NCI-H2196 (cell line): Measurements from ENCODE around the gene HUS1.
"Not testable (repeated sequence)": the region's sequence is repeated elsewhere in the genome, so short reads cannot be mapped to it uniquely, and the experiment has no call there.

Experiments used
- DNase-seq: peaks from one replicate; lab custom pipeline; 2025; ENCODE audit not compliant: unreplicated experiment; lab: John Stamatoyannopoulos, UW

The HUS1 gene

DNA sequence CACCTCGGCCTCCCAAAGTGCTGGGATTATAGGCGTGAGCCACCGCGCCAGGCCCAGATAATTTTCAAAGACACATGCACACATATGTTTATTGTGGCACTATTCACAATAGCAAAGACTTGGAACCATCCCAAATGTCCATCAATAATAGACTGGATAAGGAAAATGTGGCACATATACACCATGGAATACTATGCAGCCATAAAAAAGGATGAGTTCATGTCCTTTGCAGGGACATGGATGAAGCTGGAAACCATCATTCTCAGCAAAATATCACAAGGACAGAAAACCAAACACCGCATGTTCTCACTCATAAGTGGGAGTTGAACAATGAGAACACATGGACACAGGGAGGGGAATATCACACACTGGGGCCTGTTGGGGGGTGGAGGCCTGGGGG, 1.2 kb upstream of the HUS1 start:
- DNase-seq: not testable (repeated sequence)

DNA sequence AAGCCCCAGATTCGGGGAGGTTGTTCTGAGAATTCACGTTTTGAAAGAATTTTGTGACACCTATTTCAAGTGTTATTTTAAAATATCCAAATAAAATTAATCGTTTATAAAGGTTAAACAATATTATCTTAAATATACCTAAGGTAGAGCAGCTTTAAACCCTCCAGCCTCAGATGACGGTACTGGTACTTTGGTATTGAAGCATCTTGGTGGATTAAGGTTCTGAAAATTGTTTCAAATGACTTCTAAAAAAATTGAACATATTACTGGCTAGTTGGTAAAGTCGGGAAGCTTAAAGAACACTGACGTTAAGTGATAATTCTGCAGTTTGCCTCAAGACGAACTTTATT, 392 bp upstream of the HUS1 start:
- no peak for DNase-seq

- no peak for DNase-seq
These were observed 648 bp downstream of the HUS1 start for GRCh38 chr7:47978790-47979144.

DNA sequence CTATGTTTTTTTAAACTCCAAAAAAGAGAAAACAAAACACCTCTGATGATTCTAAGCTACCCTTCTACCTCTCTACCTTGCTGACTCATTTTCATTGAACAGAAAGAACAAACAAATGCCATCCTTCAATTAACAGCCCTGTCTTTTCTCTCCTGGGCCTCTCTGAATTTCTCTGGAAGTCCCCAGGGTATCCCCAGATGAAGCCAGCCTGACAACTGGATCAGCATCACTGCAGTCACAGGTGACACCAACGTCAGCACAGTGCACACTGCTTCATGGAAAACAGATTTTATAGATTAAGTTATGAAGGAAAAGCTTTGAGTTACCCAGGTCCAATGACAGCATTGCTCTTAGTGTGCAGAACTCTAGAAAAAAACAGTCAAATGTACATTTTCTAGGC, 5.7 kb downstream of the HUS1 start:
- DNase-seq: no peak

DNA sequence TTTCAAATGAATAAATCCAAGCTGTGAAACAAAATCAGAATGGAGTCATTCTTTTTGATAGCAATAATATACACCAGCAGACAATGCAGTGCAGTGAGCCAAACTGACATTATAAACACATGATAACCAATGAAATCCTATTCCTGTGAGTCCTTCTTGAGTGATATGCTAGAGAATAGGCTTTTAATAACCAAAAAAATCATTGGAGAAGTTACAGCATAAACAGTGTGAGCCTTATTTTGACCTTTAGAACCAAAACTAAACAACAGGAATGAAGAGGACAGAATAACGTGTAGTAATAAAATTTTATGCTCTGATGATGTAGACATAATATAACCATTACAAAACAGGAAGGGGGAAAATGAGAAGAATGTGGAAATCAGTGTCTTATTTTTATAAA, 8.7 kb downstream of the HUS1 start:
- DNase-seq: no peak

- DNase-seq: peak; percentile 40
These were observed 10.3 kb downstream of the HUS1 start for GRCh38 chr7:47968847-47969774.

GRCh38 chr7:47967708-47968107, 11.7 kb downstream of the HUS1 start:
- no peak for DNase-seq

DNA sequence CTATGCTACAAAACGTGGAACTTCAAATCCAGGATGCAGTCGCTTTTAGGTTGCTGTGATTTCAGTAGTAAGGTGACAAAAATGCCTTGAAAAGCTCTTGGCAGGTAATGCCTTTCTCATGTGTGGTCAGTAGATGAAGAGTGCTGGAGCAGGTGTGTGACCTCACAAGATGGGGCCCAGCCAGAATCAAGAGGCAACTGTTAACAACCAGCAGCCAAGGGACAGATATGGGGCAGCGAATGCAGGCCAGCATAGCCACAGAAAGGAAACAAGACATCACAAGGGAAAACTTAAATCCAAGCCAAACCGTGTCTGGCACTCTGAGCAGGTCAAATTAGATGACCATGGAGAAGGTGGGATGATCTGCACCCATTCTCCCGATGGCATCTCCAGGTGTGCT, 12.3 kb downstream of the HUS1 start:
- DNase-seq: no peak

- no peak for DNase-seq
These were observed 14.0 kb downstream of the HUS1 start for GRCh38 chr7:47965456-47965855.

- DNase-seq: no peak
These were observed 17.2 kb downstream of the HUS1 start for GRCh38 chr7:47962262-47962661.

- no peak for DNase-seq
These were observed 22.3 kb downstream of the HUS1 start for GRCh38 chr7:47957156-47957555.

- no peak for DNase-seq
These were observed 23.2 kb downstream of the HUS1 start for GRCh38 chr7:47956220-47956619.

- no peak for DNase-seq
These were observed 25.0 kb downstream of the HUS1 start for GRCh38 chr7:47954231-47954911.

- DNase-seq: no peak
These were observed 25.6 kb downstream of the HUS1 start for GRCh38 chr7:47953822-47954221.

GRCh38 chr7:47952224-47952623, 27.2 kb downstream of the HUS1 start:
- DNase-seq: no peak

DNA sequence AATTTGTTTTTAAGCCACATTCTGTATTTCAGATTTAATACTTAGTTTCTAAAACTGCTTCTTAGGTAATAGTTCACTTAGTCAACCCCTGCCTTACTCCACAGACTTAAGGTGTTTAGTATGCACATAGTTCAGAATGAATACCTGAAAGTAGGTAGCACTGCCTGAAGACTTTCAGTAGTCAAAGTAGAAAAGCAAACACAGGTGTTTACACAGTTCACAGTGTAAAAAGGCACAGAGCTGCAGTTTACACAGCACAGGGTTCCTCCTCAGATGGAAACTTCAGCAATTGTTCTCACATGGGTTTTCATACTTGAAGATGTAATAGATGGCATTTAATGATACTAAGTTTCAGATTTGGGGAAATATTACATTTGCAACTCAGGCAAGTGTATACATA, 28.0 kb downstream of the HUS1 start:
- DNase-seq: no peak

DNA sequence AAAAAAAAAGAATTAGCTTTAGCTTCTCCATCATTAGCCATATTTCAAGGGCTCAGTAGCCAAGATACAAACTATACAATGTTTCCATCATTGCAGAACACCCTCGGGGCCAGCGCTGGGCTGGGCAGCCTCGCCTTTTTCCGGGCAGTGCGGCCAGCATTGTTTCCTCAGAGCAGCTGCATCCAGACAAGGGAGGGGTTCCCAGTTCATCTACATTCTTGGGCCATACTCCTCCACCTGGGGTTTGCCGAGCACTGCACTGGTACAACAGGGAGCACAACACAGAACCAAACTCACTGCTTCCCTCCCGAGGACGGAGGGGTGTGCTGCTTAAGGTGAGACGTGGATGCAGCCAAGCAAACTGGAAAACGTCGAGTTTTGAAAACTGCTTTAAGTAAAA, 28.7 kb downstream of the HUS1 start:
- DNase-seq: no peak

- DNase-seq: no peak
These were observed 29.7 kb downstream of the HUS1 start for GRCh38 chr7:47949703-47950102.

DNA sequence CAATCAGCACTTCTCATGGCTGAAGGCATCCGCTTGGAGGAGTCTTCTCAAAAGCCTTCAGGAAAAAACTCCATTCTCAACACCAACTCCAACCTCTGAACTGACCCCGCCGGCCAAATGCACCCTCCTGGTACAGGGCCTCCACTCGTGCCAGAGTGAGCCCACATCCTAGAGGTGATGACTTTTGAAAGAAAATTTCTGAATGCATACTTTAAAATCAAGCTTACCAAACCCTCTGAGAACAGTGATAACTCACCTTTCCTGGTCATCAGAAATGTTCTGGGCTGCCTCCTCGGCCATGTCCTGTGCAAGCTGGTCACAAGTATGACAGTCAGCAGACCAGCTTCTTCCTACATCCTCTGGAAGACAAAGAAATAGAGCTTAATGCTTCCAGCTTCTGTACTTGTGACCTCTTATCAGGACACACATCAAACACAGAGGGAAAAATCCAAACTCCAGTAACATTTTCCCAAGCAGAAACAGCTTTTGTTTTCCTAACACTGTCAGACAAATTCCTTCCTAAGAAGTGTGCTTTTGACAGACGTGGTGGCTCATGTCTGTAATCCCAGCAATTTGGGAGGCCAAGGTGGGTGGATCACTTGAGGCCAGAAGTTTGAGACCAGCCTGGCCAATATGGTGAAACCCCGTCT, 31.1 kb downstream of the HUS1 start, which contains the start of gene PKD1L1:
Gene PKD1L1 (minus strand): TSS at position 326 of the 650 bp plus-strand sequence. CDS start 26 bp downstream, at position 300.
- DNase-seq: no peak

DNA sequence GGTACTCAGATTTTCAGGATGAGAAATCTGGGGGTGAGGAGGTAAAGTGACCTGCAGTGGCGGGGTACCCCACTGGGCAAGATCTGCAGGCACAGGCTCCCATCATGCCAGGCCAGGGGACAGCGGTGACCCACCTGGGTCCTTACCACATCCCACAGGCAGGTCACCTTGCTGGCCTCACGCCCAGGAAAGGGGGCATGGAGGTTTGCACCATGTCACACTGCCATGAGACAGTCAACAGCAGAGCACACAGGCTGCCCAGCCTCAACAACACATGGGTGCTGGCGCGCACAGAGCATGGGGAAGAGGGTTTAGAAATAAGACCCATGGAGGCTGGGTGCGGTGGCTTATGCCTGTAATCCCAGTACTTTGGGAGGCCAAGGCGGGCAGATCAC, 32.1 kb downstream of the HUS1 start:
- DNase-seq: no peak

DNA sequence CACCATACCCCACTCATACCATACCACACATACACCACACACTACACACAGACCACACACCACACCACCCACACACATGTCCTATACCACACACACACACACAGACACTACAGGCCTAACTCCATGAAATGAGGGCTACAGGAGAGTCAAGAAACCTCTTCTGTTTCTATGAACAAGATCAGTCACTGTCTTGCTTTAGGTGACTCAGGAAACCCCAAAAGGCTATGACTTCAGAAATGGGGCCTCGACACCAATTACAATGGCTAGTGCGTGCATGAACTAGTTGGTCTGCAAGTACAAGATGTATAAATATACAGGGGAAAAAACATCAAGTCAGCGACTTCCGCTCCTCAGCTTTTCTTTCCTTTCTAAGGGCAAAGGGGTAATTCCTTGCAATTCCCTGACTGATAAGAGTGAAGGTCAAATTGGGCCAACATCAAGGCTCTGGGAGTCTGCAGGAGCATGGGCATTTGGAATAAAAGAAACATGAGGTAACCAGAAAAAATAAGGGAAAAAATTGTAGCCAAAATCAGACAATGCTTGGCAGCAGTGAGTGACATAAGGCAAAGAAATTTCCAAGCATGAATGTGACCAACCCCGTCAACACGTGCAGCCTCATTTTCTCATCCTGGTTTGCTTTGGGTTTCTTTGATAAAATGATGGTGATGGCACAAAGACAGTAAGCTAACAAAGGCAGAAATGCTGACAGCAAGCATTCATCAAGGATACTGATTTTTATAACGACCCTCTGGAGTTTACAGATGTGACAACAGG, 32.6 kb downstream of the HUS1 start:
- no peak for DNase-seq
